Tibial nerve (tissue), 3 donors: Measurements from ENCODE around the gene YDJC.

Experiments
- CTCF ChIP-seq, 5 experiments: fragments of 200-600 bp in 3 of 5; fragments of 450-650 bp in 2 of 5; sonication (generic) in 3 of 5; IDR thresholded peaks; one replicate each; pipeline ENCODE4 v1.5.1; 2016 to 2019; ENCODE audit warnings: antibody characterized with exemption in 5 of 5, mild to moderate bottlenecking in 3 of 5, moderate library complexity in 2 of 5
- POLR2A ChIP-seq, 2 donors: fragments of 450-650 bp; IDR thresholded peaks; one replicate each; pipeline ENCODE4 v1.6.1; 2017; ENCODE audit warnings: antibody characterized with exemption in 2 of 2, mild to moderate bottlenecking in 2 of 2, moderate library complexity in 2 of 2

- TF ChIP-seq POLR2A (IDR thresholded peaks at IDR 0.05) (no peak), CTCF (IDR thresholded peaks at IDR 0.05) (no peak)
Observed at GRCh38 chr22:21599053-21599893, 30.5 kb downstream of the YDJC start.
